Measurements from ENCODE around the gene BBS1. TPM values are rescaled to one million over a fixed set of nuclear protein-coding genes. Genes with fewer than 3 reads are reported as not detected.

The BBS1 gene
- total RNA-seq, 1 donor from 2014 or later: 33.5 TPM

DNA sequence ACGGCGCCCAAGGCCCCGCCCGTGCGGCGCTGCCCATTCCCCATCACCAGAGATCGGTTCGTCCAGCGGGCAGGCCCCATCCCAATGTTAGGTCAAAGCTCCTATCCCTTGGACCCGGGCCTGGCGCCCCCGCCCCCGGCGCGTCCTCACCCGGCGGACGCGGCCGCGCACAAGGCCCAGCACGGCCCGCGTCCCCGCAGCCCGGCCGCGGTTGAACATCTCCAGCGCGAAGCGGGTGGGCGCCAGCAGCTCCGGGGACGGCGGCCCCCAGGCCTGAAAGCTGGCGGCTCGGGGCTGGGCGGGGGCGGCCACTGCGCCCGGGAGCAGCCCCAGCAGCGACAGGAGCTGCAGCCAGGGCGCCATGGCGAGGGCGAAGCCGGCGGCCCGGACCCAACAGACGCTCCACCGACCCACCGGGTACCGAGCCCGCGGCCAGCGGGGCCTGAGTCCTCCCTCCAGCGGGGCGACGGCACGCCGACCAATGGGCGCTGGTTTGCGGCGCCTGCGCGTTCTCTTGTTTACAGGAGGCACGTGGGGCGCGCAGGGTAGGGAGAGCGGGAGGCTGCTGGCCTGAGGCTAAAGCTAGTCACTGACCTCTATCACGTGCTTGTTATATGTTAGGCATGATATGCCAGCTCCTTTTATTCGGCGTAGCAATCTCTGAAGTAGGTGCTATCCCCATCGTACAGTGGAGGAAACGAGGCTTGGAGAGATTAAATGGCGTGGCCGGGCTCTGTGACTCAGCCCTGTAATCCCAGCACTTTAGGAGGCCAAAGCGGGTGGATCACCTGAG is 57.9 kb downstream of the BBS1 start, which contains the start of gene CTSF:
Gene CTSF, minus strand, starts transcription at position 483 of the 793 bp plus-strand sequence. Its CDS starts 120 bp downstream, at position 363.
- H3K36me3 ChIP-seq: no peaks in the 10 kb centered on the region
- no peaks in the 10 kb centered on the region for H3K27me3 ChIP-seq
- peaks cover 7% of the 10 kb centered on the region for H3K4me1 ChIP-seq
- DNase-seq: peak; percentile 94
- peak; percentile 95 for ATAC-seq
- H3K27ac ChIP-seq: no peak within 1 kb of the TSS
- peak within 1 kb of the TSS; percentile 67 for H3K4me3 ChIP-seq
- no peaks in the 10 kb centered on the region for H3K9me3 ChIP-seq
- intact Hi-C loops (cut with DNase I): no loop called here
- no peak for TF ChIP-seq CTCF (IDR thresholded peaks at IDR 0.05)

- no peaks in the 10 kb centered on the region for H3K36me3 ChIP-seq
- H3K9me3 ChIP-seq: no peaks in the 10 kb centered on the region
- DNase-seq (no peak), ATAC-seq (no peak)
- H3K4me1 ChIP-seq: peaks cover 7% of the 10 kb centered on the region
- H3K27me3 ChIP-seq: no peaks in the 10 kb centered on the region
- intact Hi-C loops (cut with DNase I): no loop called here
- no peak overlapping the region for H3K27ac ChIP-seq
- H3K4me3 ChIP-seq: no peak overlapping the region
- no peak for TF ChIP-seq CTCF (IDR thresholded peaks at IDR 0.05)
Measured at GRCh38 chr11:66569076-66569475, 58.6 kb downstream of the BBS1 start.

DNA sequence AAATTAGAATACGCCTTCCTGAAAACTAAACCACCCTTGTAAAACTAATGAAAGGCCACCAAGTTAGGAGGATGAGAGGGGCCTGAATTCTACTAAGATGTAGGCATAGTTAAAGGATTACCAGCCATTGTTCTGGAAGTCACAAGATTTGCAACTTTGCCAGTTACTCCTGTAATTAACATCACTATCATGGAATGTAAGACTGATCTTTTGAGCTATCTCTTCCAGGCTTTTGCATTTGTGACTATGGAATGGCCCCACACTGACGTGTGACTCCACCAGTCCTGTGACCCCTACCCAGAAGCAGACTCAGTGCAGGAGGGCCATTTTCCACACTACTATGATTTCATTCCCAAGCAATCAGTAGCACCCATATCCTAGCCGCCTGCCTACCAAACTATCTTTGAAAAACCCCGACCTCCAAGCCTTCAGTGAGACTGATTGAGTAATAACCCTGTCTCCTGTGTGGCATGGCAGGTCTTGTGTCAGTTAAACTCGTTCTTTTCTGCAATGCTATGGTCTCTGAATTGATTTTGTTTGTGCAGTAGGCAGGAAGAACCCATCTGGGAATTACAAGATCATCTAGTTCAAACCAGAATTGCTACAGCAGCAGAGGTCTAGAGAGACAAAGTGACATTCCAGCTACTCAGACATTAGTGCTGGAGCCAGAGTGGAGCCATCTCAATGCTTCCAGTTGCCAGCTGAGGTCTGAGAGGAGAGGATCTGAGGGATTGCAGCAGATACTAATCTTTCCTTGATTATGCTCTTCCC is 59.8 kb downstream of the BBS1 start:
- TF ChIP-seq CTCF (IDR thresholded peaks at IDR 0.05): no peak
- no peak for ATAC-seq

GRCh38 chr11:66570850-66571180 is 60.4 kb downstream of the BBS1 start:
- no peaks in the 10 kb centered on the region for H3K36me3 ChIP-seq
- intact Hi-C loops (cut with DNase I): no loop called here

More for the DNA sequence above, 59.8 kb downstream of the BBS1 start:
- Histone ChIP-seq H3K27me3 (no peaks in the 10 kb centered on the region), H3K4me1 (peaks cover 7% of the 10 kb centered on the region), H3K4me3 (no peak overlapping the region), H3K36me3 (no peaks in the 10 kb centered on the region), H3K9me3 (no peaks in the 10 kb centered on the region), H3K27ac (no peak overlapping the region)
- intact Hi-C loops (cut with DNase I): no loop called here
- DNase-seq: no peak

DNA sequence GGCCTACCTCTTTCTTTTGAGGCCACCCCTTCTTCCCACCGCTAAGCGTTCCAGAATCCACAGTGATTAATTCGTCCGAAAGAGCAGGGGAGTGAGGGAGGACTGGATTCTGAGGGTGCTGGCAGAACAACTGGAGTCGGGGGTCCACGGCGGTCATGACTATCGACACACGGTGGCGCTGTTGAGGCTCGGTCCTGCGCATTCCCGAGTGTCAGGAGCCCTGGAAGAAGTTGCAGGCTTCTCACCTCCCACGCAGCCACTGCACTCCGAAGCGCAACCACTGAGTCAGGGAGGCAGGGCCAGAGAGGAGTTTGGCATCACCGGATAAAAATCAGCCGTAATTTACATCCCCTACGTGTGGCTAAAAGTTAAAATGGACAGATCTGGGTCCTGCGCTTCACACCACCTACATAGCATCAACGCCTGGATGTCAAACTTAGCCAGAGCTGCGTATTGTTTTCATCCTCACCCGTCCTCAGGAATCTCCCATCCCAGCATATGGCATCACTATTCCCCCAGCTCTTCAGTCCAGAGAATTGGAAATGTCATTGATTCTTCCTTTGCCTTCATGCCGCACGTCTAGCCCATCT is 68.7 kb downstream of the BBS1 start:
- Histone ChIP-seq H3K4me3 (no peak overlapping the region), H3K27ac (no peak overlapping the region), H3K9me3 (no peaks in the 10 kb centered on the region), H3K4me1 (no peaks in the 10 kb centered on the region), H3K36me3 (no peaks in the 10 kb centered on the region), H3K27me3 (no peaks in the 10 kb centered on the region)
- DNase-seq: peak; percentile 89
- TF ChIP-seq CTCF (IDR thresholded peaks at IDR 0.05): peak; percentile 78
- intact Hi-C loops (cut with DNase I): no loop called here
- peak; percentile 99 for ATAC-seq

More at GRCh38 chr11:66570850-66571180, 60.4 kb downstream of the BBS1 start:
- Histone ChIP-seq H3K9me3 (no peaks in the 10 kb centered on the region), H3K4me1 (peaks cover 7% of the 10 kb centered on the region), H3K27me3 (no peaks in the 10 kb centered on the region), H3K4me3 (no peak overlapping the region), H3K27ac (no peak overlapping the region)
- DNase-seq (no peak), ATAC-seq (no peak)
- TF ChIP-seq CTCF (IDR thresholded peaks at IDR 0.05): no peak
